Measurements from ENCODE around the gene CD47.

The CD47 gene

DNA sequence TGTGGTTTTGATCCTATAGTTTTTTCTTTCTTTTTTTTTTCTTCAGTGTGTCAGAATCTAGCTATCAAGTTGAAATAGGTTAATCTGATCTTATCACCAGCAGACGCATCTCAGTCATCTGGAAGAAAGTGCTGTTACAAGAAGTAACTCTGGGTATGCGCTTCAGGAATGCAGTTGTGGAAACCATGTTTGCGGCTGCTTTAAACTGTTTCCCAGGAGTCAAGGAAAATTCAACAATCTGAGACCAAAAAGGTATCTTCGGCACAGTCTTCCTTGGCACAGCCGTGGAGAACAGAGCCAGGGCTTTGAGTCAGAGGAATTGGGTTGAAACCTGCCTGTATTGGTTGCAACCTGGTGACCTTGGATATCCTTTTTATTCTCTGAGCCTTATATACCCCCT, 59.9 kb downstream of the CD47 start:
- TF ChIP-seq GABPA (IDR thresholded peaks at IDR 0.05; ENCODE audit: low read depth) (no peak), POLR2AphosphoS5 (IDR thresholded peaks at IDR 0.05; ENCODE audit: low read depth) (no peak), SPI1 (IDR thresholded peaks at IDR 0.05; ENCODE audit: borderline replicate concordance, low read depth) (no peak)
- TF ChIP-seq, protein P1, sequence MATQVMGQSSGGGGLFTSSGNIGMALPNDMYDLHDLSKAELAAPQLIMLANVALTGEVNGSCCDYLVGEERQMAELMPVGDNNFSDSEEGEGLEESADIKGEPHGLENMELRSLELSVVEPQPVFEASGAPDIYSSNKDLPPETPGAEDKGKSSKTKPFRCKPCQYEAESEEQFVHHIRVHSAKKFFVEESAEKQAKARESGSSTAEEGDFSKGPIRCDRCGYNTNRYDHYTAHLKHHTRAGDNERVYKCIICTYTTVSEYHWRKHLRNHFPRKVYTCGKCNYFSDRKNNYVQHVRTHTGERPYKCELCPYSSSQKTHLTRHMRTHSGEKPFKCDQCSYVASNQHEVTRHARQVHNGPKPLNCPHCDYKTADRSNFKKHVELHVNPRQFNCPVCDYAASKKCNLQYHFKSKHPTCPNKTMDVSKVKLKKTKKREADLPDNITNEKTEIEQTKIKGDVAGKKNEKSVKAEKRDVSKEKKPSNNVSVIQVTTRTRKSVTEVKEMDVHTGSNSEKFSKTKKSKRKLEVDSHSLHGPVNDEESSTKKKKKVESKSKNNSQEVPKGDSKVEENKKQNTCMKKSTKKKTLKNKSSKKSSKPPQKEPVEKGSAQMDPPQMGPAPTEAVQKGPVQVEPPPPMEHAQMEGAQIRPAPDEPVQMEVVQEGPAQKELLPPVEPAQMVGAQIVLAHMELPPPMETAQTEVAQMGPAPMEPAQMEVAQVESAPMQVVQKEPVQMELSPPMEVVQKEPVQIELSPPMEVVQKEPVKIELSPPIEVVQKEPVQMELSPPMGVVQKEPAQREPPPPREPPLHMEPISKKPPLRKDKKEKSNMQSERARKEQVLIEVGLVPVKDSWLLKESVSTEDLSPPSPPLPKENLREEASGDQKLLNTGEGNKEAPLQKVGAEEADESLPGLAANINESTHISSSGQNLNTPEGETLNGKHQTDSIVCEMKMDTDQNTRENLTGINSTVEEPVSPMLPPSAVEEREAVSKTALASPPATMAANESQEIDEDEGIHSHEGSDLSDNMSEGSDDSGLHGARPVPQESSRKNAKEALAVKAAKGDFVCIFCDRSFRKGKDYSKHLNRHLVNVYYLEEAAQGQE (IDR thresholded peaks at IDR 0.05; ENCODE audit: insufficient replicate concordance, low read depth), result no peak
- TF ChIP-seq, protein P2, sequence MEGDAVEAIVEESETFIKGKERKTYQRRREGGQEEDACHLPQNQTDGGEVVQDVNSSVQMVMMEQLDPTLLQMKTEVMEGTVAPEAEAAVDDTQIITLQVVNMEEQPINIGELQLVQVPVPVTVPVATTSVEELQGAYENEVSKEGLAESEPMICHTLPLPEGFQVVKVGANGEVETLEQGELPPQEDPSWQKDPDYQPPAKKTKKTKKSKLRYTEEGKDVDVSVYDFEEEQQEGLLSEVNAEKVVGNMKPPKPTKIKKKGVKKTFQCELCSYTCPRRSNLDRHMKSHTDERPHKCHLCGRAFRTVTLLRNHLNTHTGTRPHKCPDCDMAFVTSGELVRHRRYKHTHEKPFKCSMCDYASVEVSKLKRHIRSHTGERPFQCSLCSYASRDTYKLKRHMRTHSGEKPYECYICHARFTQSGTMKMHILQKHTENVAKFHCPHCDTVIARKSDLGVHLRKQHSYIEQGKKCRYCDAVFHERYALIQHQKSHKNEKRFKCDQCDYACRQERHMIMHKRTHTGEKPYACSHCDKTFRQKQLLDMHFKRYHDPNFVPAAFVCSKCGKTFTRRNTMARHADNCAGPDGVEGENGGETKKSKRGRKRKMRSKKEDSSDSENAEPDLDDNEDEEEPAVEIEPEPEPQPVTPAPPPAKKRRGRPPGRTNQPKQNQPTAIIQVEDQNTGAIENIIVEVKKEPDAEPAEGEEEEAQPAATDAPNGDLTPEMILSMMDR (IDR thresholded peaks at IDR 0.05; ENCODE audit: insufficient read depth, low read length), result no peak
- Histone ChIP-seq H3K27me3 (ENCODE audit: insufficient read depth, poor library complexity, severe bottlenecking) (no peaks in the 10 kb centered on the region), H3K27ac (replicated peaks) (no peak overlapping the region), H3K4me3 (replicated peaks; ENCODE audit: insufficient read depth, low read length) (no peak overlapping the region)
- no peak for DNase-seq (ENCODE audit: low read depth in 1 of 2, low spot score in 1 of 2)

DNA sequence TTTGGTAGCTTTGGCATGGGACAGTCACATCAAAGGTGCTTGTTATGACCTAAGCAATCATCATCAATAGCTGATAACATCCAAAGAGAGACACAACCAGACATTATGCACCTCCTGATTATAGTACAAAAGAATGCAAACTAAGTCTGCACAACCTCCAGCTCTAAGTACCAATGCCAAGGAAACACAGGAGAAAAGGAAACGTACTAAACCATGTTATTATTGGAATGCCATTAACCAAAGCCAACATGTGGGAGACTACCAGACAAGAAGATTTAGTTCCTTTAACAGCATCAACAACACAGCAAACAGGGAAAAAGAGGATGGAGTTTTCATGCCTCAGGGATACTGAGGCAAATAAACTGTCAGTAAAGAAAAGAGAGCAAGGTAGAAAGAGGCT, 61.4 kb downstream of the CD47 start:
- TF ChIP-seq, protein P1 (IDR thresholded peaks at IDR 0.05; ENCODE audit: insufficient replicate concordance, low read depth), result no peak
- TF ChIP-seq SPI1 (IDR thresholded peaks at IDR 0.05; ENCODE audit: borderline replicate concordance, low read depth) (no peak), GABPA (IDR thresholded peaks at IDR 0.05; ENCODE audit: low read depth) (no peak), POLR2AphosphoS5 (IDR thresholded peaks at IDR 0.05; ENCODE audit: low read depth) (no peak)
- TF ChIP-seq, protein P2 (IDR thresholded peaks at IDR 0.05; ENCODE audit: insufficient read depth, low read length), result no peak
- Histone ChIP-seq H3K27me3 (ENCODE audit: insufficient read depth, poor library complexity, severe bottlenecking) (no peaks in the 10 kb centered on the region), H3K4me3 (replicated peaks; ENCODE audit: insufficient read depth, low read length) (no peak overlapping the region), H3K27ac (replicated peaks) (no peak overlapping the region)
- DNase-seq (ENCODE audit: low read depth in 1 of 2, low spot score in 1 of 2), result no peak

DNA sequence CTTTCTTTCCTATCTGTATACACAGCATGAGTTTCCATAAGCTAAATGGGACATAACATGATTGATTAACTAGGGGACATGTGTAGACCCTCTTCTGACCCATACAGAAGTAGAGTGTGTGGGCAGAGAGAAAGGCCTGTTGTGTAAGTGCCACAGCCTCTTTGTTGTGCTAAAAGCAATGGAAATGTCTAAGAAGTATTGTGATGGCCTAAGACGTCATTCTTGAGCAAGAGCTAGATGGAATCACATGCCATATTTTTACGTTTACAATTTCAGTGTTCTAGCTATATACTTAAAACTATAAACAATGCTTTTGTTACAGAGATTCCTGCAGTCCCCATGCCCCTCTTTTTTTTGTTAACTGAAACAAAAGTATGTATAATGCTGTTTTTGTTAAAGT, 61.9 kb downstream of the CD47 start:
- Histone ChIP-seq H3K27ac (replicated peaks) (no peak overlapping the region), H3K27me3 (ENCODE audit: insufficient read depth, poor library complexity, severe bottlenecking) (no peaks in the 10 kb centered on the region), H3K4me3 (replicated peaks; ENCODE audit: insufficient read depth, low read length) (no peak overlapping the region)
- no peak for TF ChIP-seq SPI1 (IDR thresholded peaks at IDR 0.05; ENCODE audit: borderline replicate concordance, low read depth)
- TF ChIP-seq, protein P1 (IDR thresholded peaks at IDR 0.05; ENCODE audit: insufficient replicate concordance, low read depth), result no peak
- TF ChIP-seq, protein P2 (IDR thresholded peaks at IDR 0.05; ENCODE audit: insufficient read depth, low read length), result no peak
- TF ChIP-seq POLR2AphosphoS5 (IDR thresholded peaks at IDR 0.05; ENCODE audit: low read depth), result no peak
- no peak for TF ChIP-seq GABPA (IDR thresholded peaks at IDR 0.05; ENCODE audit: low read depth)
- DNase-seq (ENCODE audit: low read depth in 1 of 2, low spot score in 1 of 2), result no peak

Data from HL-60 (cell line).